ENCODE data around the gene STRADB.

GRCh38 chr2:201402651-201403562 lies 48.6 kb upstream of the STRADB start:
- TF ChIP-seq EZH2phosphoT487 (conservative IDR thresholded peaks at IDR 0.05; ENCODE audit: low read length): no peak
- no peak for TF ChIP-seq CTCF (IDR thresholded peaks at IDR 0.05; ENCODE audit: insufficient read depth, low read length, poor library complexity, severe bottlenecking)

All from SU-DHL-6 (cell line).